OCI-LY3 (cell line): ENCODE data around the gene IMPACT.

Experiments used
- CTCF ChIP-seq: fragments of 200-600, 300-600 bp; sonication (generic); IDR thresholded peaks from 2 replicates; pipeline ENCODE4 v1.5.1; 2014; ENCODE audit warnings: antibody characterized with exemption, low read length, low read depth
- EZH2phosphoT487 ChIP-seq: fragments of 200-600 bp; shearing (Covaris generic); IDR thresholded peaks from 2 replicates; pipeline ENCODE4 v1.6.1; 2018; ENCODE audit warnings: antibody characterized with exemption, mixed run types, low read depth

GRCh38 chr18:24500217-24500616 is 73.7 kb downstream of the IMPACT start:
- no peak for TF ChIP-seq CTCF
- TF ChIP-seq EZH2phosphoT487: no peak
